ENCODE measurements around the gene KCTD16.

The KCTD16 gene

DNA sequence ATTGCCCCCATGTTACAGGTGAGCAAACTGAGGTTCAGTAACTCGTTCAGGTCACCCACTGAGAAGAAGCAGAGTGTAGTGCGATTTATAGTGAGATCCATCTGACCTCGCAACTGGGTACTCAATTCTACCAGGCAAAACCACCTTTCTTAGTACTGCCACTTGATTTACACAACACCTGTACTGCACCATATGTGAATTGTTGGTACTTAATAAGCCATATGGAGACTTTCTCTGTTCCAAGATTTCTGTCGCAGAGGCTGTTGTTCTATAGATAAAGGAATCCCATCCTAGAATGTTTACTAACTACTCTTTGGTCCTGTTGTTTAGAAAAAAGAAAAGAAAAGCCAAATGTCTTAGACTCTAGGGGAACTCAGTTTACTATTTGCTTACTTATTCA lies 287.5 kb downstream of the KCTD16 start:
- in situ Hi-C loops (cut with MboI; ENCODE audit: low pct_unique_long_range_greater_than_20kb, low sequenced_read_pairs, unreplicated experiment) = no loop called here

DNA sequence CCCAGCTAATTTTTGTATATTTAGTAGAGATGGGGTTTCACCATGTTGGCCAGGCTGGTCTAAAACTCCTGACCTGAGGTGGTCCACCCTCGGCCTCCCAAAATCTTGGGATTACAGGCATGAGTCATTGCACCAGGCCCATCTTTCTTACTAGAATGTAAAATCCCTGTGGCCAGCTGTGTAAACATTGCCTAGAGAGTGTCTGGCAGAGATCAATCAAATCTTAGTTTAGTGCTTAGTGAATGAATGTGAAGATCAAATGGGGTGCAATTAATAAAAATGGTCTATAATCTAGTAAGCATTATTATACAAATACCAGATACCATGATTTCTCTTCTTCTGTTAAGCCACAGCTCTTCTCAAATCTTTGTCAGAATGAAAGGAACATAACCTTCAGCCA lies 289.9 kb downstream of the KCTD16 start:
- TF ChIP-seq, protein P1, sequence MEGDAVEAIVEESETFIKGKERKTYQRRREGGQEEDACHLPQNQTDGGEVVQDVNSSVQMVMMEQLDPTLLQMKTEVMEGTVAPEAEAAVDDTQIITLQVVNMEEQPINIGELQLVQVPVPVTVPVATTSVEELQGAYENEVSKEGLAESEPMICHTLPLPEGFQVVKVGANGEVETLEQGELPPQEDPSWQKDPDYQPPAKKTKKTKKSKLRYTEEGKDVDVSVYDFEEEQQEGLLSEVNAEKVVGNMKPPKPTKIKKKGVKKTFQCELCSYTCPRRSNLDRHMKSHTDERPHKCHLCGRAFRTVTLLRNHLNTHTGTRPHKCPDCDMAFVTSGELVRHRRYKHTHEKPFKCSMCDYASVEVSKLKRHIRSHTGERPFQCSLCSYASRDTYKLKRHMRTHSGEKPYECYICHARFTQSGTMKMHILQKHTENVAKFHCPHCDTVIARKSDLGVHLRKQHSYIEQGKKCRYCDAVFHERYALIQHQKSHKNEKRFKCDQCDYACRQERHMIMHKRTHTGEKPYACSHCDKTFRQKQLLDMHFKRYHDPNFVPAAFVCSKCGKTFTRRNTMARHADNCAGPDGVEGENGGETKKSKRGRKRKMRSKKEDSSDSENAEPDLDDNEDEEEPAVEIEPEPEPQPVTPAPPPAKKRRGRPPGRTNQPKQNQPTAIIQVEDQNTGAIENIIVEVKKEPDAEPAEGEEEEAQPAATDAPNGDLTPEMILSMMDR (IDR thresholded peaks at IDR 0.05; ENCODE audit: extremely low read depth, insufficient read depth, missing control alignments) = no peak
- in situ Hi-C loops (cut with MboI; ENCODE audit: low pct_unique_long_range_greater_than_20kb, low sequenced_read_pairs, unreplicated experiment) = no loop called here
- DNase-seq (ENCODE audit: low spot score) = no peak

More for the DNA sequence above, 287.5 kb downstream of the KCTD16 start:
- TF ChIP-seq, protein P1 (IDR thresholded peaks at IDR 0.05; ENCODE audit: extremely low read depth, insufficient read depth, missing control alignments) = no peak
- DNase-seq (ENCODE audit: low spot score) = no peak

DNA sequence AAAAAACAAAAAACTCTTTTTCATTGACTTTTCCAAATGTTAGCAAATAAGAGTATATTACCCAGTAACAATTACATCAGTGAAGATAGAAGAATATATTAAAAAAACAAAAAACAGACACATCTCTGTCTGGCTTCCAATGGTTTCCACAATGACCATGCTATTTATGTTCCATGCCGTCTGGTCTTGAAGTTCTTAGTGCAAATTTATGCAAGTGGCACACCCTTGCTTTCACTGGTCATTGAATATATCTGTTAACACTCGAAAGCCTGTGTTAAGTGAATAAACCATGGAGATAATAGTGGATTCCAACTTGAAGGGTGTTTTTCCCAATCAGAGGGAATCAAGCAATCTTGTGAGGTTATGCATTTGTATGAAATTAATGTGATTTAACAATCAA lies 291.9 kb downstream of the KCTD16 start:
- TF ChIP-seq, protein P1 (IDR thresholded peaks at IDR 0.05; ENCODE audit: extremely low read depth, insufficient read depth, missing control alignments) = no peak
- in situ Hi-C loops (cut with MboI; ENCODE audit: low pct_unique_long_range_greater_than_20kb, low sequenced_read_pairs, unreplicated experiment) = no loop called here
- no peak for DNase-seq (ENCODE audit: low spot score)

DNA sequence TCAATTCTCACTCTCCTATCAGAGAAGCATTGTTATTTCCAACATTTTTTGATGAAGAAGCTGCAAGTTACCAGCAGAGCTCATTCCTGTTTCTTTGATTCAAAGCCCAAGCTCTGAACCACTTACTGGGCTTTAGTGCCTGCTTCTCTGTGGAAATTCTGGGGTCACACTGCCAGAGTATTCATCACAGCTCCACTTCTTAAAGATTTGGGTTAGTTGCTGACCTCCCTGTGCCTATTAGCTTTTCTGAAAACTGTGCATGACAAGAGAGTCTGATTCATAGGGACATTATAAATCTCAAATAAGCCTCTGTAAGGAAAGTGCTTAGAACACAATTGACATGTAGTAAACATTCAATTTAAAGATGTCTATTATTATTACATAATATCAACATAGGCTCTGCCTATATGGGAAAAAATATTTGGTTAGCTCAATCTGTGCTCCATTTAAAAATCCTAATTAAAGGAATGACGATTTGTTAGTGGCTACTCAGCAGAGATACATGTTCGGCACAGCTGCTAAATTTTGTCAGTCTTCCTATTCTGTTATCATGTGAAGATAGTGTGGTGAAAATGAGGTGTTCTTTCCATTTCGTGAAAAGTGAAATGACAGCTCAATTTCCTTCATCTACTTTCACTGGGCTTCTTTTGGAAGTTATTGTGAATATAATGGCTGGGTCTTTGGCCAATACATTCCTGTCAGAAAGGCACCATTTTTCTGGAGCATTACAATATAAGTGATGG lies 293.0 kb downstream of the KCTD16 start:
- no peak for DNase-seq (ENCODE audit: low spot score)
- TF ChIP-seq, protein P1 (IDR thresholded peaks at IDR 0.05; ENCODE audit: extremely low read depth, insufficient read depth, missing control alignments) = no peak
- in situ Hi-C loops (cut with MboI; ENCODE audit: low pct_unique_long_range_greater_than_20kb, low sequenced_read_pairs, unreplicated experiment) = no loop called here

DNA sequence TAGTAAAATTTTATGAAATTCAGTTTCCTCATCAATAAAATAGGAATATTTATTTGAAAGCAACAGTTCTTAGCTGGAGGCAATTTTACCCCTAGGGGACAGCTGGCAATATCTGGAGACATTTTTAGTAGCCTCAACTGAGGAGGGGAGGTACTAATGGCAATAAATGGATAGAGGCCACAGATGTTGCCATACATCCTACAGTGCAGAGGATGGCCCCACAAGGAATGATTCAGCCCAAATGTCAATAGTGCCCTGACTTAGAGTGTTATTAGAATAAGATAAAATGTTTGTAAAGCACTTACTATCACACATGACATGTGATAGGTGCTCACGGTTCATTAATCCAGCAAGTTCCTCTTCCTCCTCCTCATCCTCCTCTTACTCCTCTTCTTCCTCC lies 293.6 kb downstream of the KCTD16 start:
- no peak for DNase-seq (ENCODE audit: low spot score)
- in situ Hi-C loops (cut with MboI; ENCODE audit: low pct_unique_long_range_greater_than_20kb, low sequenced_read_pairs, unreplicated experiment) = no loop called here
- TF ChIP-seq, protein P1 (IDR thresholded peaks at IDR 0.05; ENCODE audit: extremely low read depth, insufficient read depth, missing control alignments) = no peak

DNA sequence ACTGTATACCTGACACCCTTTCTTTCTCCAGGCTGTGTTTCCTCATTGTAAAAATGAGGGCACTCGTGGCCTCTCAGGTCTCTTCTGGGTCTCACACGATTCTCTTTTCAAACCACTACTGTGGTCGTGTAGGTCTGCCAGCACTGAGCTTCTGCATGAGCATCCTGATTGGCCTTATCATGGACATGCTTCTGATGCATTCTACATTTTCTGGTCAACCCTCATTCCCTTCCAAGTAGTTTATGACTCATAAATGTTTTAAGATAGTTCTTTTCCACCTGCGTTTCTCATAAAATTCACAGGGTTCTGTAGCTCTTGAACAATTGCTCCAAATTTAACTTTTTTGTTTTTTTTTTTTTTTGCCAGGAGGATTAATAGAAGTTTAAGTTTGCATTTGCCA lies 294.8 kb downstream of the KCTD16 start:
- in situ Hi-C loops (cut with MboI; ENCODE audit: low pct_unique_long_range_greater_than_20kb, low sequenced_read_pairs, unreplicated experiment) = no loop called here
- TF ChIP-seq, protein P1 (IDR thresholded peaks at IDR 0.05; ENCODE audit: extremely low read depth, insufficient read depth, missing control alignments) = no peak
- no peak for DNase-seq (ENCODE audit: low spot score)
